Lower lobe of right lung (tissue), 2 donors: ENCODE measurements around the gene MR1. TPM values are rescaled to one million over a fixed set of nuclear protein-coding genes. Genes with fewer than 3 reads are reported as not detected.

Experiments used
- ATAC-seq, 2 donors: fragments of 200-7000 bp; cut with Tn5 transposase; one replicate each; pipeline ENCODE4 v1.9.1; 2020 to 2022; ENCODE audit warnings: mild to moderate bottlenecking in 2 of 2, moderate library complexity in 2 of 2
- DNase-seq: peaks from one replicate; pipeline ENCODE4 v3.0.0-alpha.2; 2020
- H3K27ac ChIP-seq: fragments of 200-600 bp; one replicate; pipeline ENCODE4 v1.8.0; 2022
- H3K27me3 ChIP-seq: fragments of 200-600 bp; one replicate; pipeline ENCODE4 v1.8.0; 2022; ENCODE audit warnings: low read depth
- H3K36me3 ChIP-seq: fragments of 200-600 bp; one replicate; pipeline ENCODE4 v1.8.0; 2022; ENCODE audit warnings: mild to moderate bottlenecking
- H3K4me1 ChIP-seq: fragments of 200-600 bp; one replicate; pipeline ENCODE4 v1.8.0; 2022
- H3K4me3 ChIP-seq: fragments of 200-600 bp; one replicate; pipeline ENCODE4 v1.8.0; 2022; ENCODE audit warnings: mild to moderate bottlenecking
- H3K9me3 ChIP-seq: fragments of 200-600 bp; one replicate; pipeline ENCODE4 v1.8.0; 2022
- CTCF ChIP-seq: fragments of 200-600 bp; IDR thresholded peaks from one replicate; pipeline ENCODE4 v1.8.0; 2022; ENCODE audit warnings: antibody characterized with exemption, mild to moderate bottlenecking
- intact Hi-C: fragments of 100-400 bp; cut with DNase I; formaldehyde crosslinking; loops from one replicate; pipeline ENCODE4 v1.11.0; 2022
- total RNA-seq: library from RNA; stranded (reverse); fragmentation: NEBNext Ultra II Directional; extraction: Animal tissue kit (Norgen Biotek cat#: 25700); gene quantifications from one replicate; pipeline ENCODE4 v1.2.1, GENCODE V29; 2021
- donor health status: DM: no; HTN: yes; CAD: no; lungs with severe emphysema.

MR1 gene
- total RNA-seq, 1 donor from 2014 or later = 61.4 TPM

GRCh38 chr1:181104042-181104789 is 70.4 kb downstream of the MR1 start:
- intact Hi-C loops = no loop called here
- H3K27me3 ChIP-seq = no peaks in the 10 kb centered on the region
- peak; percentile 20 for TF ChIP-seq CTCF
- DNase-seq (no peak), ATAC-seq (peak; percentile 42 to 46)
- peak overlapping the region; percentile 72 for H3K4me3 ChIP-seq
- H3K4me1 ChIP-seq = peaks cover 60% of the 10 kb centered on the region
- H3K9me3 ChIP-seq = no peaks in the 10 kb centered on the region
- H3K27ac ChIP-seq = peak overlapping the region; percentile 87
- no peaks in the 10 kb centered on the region for H3K36me3 ChIP-seq

GRCh38 chr1:181104790-181105133 is 71.0 kb downstream of the MR1 start:
- peaks cover 55% of the 10 kb centered on the region for H3K4me1 ChIP-seq
- intact Hi-C loops = no loop called here
- ATAC-seq = no peak

GRCh38 chr1:181105134-181106021 is 71.6 kb downstream of the MR1 start:
- peak; percentile 97 for DNase-seq
- no peak for TF ChIP-seq CTCF
- intact Hi-C loops = no loop called here
- no peaks in the 10 kb centered on the region for H3K9me3 ChIP-seq
- peak overlapping the region; percentile 72 for H3K4me3 ChIP-seq
- peaks cover 48% of the 10 kb centered on the region for H3K4me1 ChIP-seq
- ATAC-seq = peak; percentile 97
- H3K27me3 ChIP-seq = no peaks in the 10 kb centered on the region
- H3K36me3 ChIP-seq = no peaks in the 10 kb centered on the region
- peak overlapping the region; percentile 87 for H3K27ac ChIP-seq

More at GRCh38 chr1:181104790-181105133, 71.0 kb downstream of the MR1 start:
- Histone ChIP-seq H3K4me3 (peak overlapping the region; percentile 72), H3K27ac (peak overlapping the region; percentile 87), H3K36me3 (no peaks in the 10 kb centered on the region), H3K9me3 (no peaks in the 10 kb centered on the region), H3K27me3 (no peaks in the 10 kb centered on the region)
- no peak for TF ChIP-seq CTCF
- DNase-seq = peak; percentile 70

- Histone ChIP-seq H3K4me3 (peak overlapping the region; percentile 72), H3K4me1 (peaks cover 46% of the 10 kb centered on the region), H3K27me3 (no peaks in the 10 kb centered on the region), H3K27ac (peak overlapping the region; percentile 83), H3K36me3 (no peaks in the 10 kb centered on the region), H3K9me3 (no peaks in the 10 kb centered on the region)
- no peak for TF ChIP-seq CTCF
- ATAC-seq (no peak), DNase-seq (no peak)
- intact Hi-C loops = no loop called here
Observed at GRCh38 chr1:181106022-181106312, 72.2 kb downstream of the MR1 start.

- no peaks in the 10 kb centered on the region for H3K9me3 ChIP-seq
- H3K4me1 ChIP-seq = peaks cover 42% of the 10 kb centered on the region
- no peaks in the 10 kb centered on the region for H3K27me3 ChIP-seq
- H3K36me3 ChIP-seq = no peaks in the 10 kb centered on the region
- no peak overlapping the region for H3K27ac ChIP-seq
- intact Hi-C loops = no loop called here
- H3K4me3 ChIP-seq = no peak overlapping the region
- ATAC-seq = no peak
- no peak for DNase-seq
- TF ChIP-seq CTCF = no peak
Observed at GRCh38 chr1:181106479-181106878, 72.7 kb downstream of the MR1 start.
